Epithelial cell of esophagus (primary cell): ENCODE results near the gene SDS.

Experiments
- DNase-seq: peaks from one replicate; pipeline ENCODE4 v3.0.0; 2010; ENCODE audit warnings: low read depth
- H3K4me3 ChIP-seq: 2 replicates; pipeline ENCODE4 v1.5.1; 2011; ENCODE audit warnings: mild to moderate bottlenecking, low read length, control low read depth
- CTCF ChIP-seq: IDR thresholded peaks from 2 replicates; pipeline ENCODE4 v1.5.1; 2011; ENCODE audit warnings: low read depth, mild to moderate bottlenecking, low read length, control low read depth, inconsistent platforms; ENCODE audit not compliant: insufficient read depth; ENCODE audit errors: missing control alignments

Gene SDS

GRCh38 chr12:113438523-113439300 is 35.0 kb upstream of the SDS start:
- no peak overlapping the region for H3K4me3 ChIP-seq
- DNase-seq, result no peak
- TF ChIP-seq CTCF, result no peak

GRCh38 chr12:113437729-113438100 is 34.0 kb upstream of the SDS start:
- TF ChIP-seq CTCF, result no peak
- DNase-seq, result no peak
- H3K4me3 ChIP-seq, result no peak overlapping the region

GRCh38 chr12:113436993-113437728 is 33.5 kb upstream of the SDS start:
- no peak for DNase-seq
- no peak overlapping the region for H3K4me3 ChIP-seq
- TF ChIP-seq CTCF, result no peak

- H3K4me3 ChIP-seq, result no peak overlapping the region
- no peak for TF ChIP-seq CTCF
Measured at GRCh38 chr12:113436586-113436985, 32.9 kb upstream of the SDS start.

GRCh38 chr12:113435367-113435766 is 31.7 kb upstream of the SDS start:
- TF ChIP-seq CTCF, result no peak
- no peak overlapping the region for H3K4me3 ChIP-seq
- no peak for DNase-seq

More at GRCh38 chr12:113436586-113436985, 32.9 kb upstream of the SDS start:
- DNase-seq, result no peak

GRCh38 chr12:113432986-113433385 is 29.3 kb upstream of the SDS start:
- H3K4me3 ChIP-seq, result no peak overlapping the region
- no peak for DNase-seq
- TF ChIP-seq CTCF, result no peak
